Measurements from ENCODE around the gene BTBD2. TPM values are rescaled to one million over a fixed set of nuclear protein-coding genes. Genes with fewer than 3 reads are reported as not detected.

BTBD2 gene
- total and polyA plus RNA-seq, 2 experiments from 2014 or later = 56.4 to 76.0 TPM

DNA sequence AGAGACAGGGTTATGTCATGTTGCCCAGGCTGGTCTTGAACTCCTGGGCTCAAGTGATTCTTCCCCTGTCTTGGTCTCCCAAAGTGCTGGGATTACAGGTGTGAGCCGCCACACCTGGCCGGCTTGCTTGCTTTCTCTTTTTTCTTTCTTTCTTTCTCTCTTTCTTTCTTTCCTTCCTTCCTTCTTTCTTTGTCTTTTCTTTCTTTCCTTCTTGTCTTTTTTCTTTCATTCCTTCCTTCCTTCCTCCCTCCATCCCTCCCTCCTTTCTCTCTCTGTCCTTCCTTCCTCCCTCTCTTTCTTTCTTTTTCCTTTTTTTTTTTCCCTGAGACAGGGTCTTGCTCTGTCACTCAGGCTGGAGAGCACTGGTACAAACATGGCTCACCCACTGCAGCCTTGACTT lies 6.8 kb upstream of the BTBD2 start:
- H2AFZ ChIP-seq = no peak overlapping the region

DNA sequence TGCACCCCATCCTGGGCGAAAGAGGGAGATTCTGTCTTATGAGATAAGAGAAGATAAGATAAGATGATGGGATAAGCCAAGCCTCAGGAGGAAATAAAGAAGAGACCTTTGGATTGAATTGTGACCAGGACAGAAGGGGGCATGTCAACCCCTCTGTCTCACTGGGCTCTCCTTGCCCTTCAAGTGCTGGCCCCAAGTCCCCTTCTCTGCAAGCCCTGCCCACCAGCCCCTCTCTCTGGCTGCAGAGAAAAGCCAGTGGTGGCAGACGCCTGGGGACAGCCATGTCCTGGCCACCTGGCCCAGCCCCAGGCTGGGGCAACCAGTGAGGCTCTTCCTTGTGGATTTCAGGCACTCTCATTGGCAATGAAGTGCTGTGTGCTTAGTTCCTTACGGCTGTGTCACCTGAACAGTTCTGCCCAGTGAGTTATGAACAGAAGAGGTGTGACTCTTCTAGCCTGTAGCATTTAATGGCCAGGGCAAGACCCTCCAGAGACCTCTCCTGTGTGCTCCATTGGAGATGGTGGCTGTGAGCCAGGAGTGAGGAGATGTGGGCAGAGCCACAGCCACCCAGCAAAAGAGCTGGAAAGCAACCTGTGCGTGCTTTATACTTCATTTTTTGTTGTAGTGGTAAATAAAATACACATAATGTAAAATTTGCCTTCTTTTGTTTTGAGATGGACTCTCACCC lies 6.1 kb upstream of the BTBD2 start:
- H3K4me3 ChIP-seq = no peak overlapping the region
- no peaks in the 10 kb centered on the region for H4K20me1 ChIP-seq (ENCODE audit: insufficient read depth, poor library complexity, severe bottlenecking)
- WGBS (ENCODE audit: low lambda C conversion rate, missing lambda C conversion rate) = 59% methylated on average over 4 of the region's 4 CpGs
- no peaks in the 10 kb centered on the region for H3K4me1 ChIP-seq (ENCODE audit: insufficient read depth)
- no peaks in the 10 kb centered on the region for H3K9me2 ChIP-seq (replicated peaks; ENCODE audit: insufficient read depth)
- H3K27me3 ChIP-seq = no peaks in the 10 kb centered on the region
- H3K79me2 ChIP-seq = no peaks in the 10 kb centered on the region
- no peak overlapping the region for H3K27ac ChIP-seq
- no peaks in the 10 kb centered on the region for H3K36me3 ChIP-seq (replicated peaks; ENCODE audit: insufficient read depth, low read depth)
- no peak overlapping the region for H2AFZ ChIP-seq
- no peak overlapping the region for H3K4me2 ChIP-seq
- TF ChIP-seq, protein P1, sequence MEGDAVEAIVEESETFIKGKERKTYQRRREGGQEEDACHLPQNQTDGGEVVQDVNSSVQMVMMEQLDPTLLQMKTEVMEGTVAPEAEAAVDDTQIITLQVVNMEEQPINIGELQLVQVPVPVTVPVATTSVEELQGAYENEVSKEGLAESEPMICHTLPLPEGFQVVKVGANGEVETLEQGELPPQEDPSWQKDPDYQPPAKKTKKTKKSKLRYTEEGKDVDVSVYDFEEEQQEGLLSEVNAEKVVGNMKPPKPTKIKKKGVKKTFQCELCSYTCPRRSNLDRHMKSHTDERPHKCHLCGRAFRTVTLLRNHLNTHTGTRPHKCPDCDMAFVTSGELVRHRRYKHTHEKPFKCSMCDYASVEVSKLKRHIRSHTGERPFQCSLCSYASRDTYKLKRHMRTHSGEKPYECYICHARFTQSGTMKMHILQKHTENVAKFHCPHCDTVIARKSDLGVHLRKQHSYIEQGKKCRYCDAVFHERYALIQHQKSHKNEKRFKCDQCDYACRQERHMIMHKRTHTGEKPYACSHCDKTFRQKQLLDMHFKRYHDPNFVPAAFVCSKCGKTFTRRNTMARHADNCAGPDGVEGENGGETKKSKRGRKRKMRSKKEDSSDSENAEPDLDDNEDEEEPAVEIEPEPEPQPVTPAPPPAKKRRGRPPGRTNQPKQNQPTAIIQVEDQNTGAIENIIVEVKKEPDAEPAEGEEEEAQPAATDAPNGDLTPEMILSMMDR (IDR thresholded peaks at IDR 0.05; ENCODE audit: poor library complexity) = no peak
- TF ChIP-seq EZH2phosphoT487 (IDR thresholded peaks at IDR 0.05; ENCODE audit: low read depth, severe bottlenecking, unreplicated experiment) (no peak), EZH2 (IDR thresholded peaks at IDR 0.05; ENCODE audit: borderline replicate concordance) (no peak)
- no peak for DNase-seq (ENCODE audit: low spot score)
- H3K9me3 ChIP-seq (ENCODE audit: low read depth) = no peaks in the 10 kb centered on the region

More for the DNA sequence above, 6.8 kb upstream of the BTBD2 start:
- Histone ChIP-seq H3K27me3 (no peaks in the 10 kb centered on the region), H3K79me2 (no peaks in the 10 kb centered on the region), H3K4me3 (no peak overlapping the region), H3K4me1 (ENCODE audit: insufficient read depth) (no peaks in the 10 kb centered on the region), H3K9me2 (replicated peaks; ENCODE audit: insufficient read depth) (no peaks in the 10 kb centered on the region), H3K27ac (no peak overlapping the region), H3K4me2 (no peak overlapping the region), H3K9me3 (ENCODE audit: low read depth) (no peaks in the 10 kb centered on the region), H3K36me3 (replicated peaks; ENCODE audit: insufficient read depth, low read depth) (no peaks in the 10 kb centered on the region), H4K20me1 (ENCODE audit: insufficient read depth, poor library complexity, severe bottlenecking) (no peaks in the 10 kb centered on the region)
- DNase-seq (ENCODE audit: low spot score) = no peak
- no peak for TF ChIP-seq EZH2phosphoT487 (IDR thresholded peaks at IDR 0.05; ENCODE audit: low read depth, severe bottlenecking, unreplicated experiment)
- TF ChIP-seq EZH2 (IDR thresholded peaks at IDR 0.05; ENCODE audit: borderline replicate concordance) = no peak
- TF ChIP-seq, protein P1 (IDR thresholded peaks at IDR 0.05; ENCODE audit: poor library complexity) = no peak
- WGBS (ENCODE audit: low lambda C conversion rate, missing lambda C conversion rate) = 100% methylated on average over 2 of the region's 2 CpGs

DNA sequence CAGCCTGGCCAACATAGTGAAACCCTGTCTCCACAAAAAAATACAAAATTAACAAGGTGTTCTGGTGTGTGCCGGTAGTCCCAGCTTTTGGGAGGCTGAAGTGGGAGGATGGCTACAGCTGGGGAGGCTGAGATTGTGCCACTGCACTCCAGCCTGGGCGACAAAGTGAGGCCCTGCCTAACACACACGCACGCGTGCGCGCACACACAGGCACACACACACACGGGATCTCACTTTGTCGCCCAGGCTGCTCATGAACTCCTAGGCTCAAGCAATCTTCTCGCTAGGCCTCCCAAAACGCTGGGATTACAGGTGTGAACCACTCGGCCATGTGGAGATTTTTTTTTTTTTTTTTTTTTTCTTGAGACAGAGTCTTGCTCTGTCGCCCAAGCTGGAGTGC lies 3.2 kb upstream of the BTBD2 start:
- Histone ChIP-seq H3K4me3 (no peak overlapping the region), H3K9me3 (ENCODE audit: low read depth) (no peaks in the 10 kb centered on the region), H3K79me2 (peaks cover 18% of the 10 kb centered on the region), H3K27ac (no peak overlapping the region), H4K20me1 (ENCODE audit: insufficient read depth, poor library complexity, severe bottlenecking) (no peaks in the 10 kb centered on the region), H3K4me1 (ENCODE audit: insufficient read depth) (no peaks in the 10 kb centered on the region), H2AFZ (no peak overlapping the region), H3K36me3 (replicated peaks; ENCODE audit: insufficient read depth, low read depth) (no peaks in the 10 kb centered on the region), H3K27me3 (no peaks in the 10 kb centered on the region), H3K9me2 (replicated peaks; ENCODE audit: insufficient read depth) (no peaks in the 10 kb centered on the region), H3K4me2 (no peak overlapping the region)
- TF ChIP-seq EZH2 (IDR thresholded peaks at IDR 0.05; ENCODE audit: borderline replicate concordance) (no peak), EZH2phosphoT487 (IDR thresholded peaks at IDR 0.05; ENCODE audit: low read depth, severe bottlenecking, unreplicated experiment) (no peak)
- TF ChIP-seq, protein P1 (IDR thresholded peaks at IDR 0.05; ENCODE audit: poor library complexity) = no peak
- 89% methylated on average over 13 of the region's 13 CpGs for WGBS (ENCODE audit: low lambda C conversion rate, missing lambda C conversion rate)
- no peak for DNase-seq (ENCODE audit: low spot score)

All from hepatocyte (in vitro differentiated cells).